ENCODE data around the gene DRC1.

DRC1 gene

DNA sequence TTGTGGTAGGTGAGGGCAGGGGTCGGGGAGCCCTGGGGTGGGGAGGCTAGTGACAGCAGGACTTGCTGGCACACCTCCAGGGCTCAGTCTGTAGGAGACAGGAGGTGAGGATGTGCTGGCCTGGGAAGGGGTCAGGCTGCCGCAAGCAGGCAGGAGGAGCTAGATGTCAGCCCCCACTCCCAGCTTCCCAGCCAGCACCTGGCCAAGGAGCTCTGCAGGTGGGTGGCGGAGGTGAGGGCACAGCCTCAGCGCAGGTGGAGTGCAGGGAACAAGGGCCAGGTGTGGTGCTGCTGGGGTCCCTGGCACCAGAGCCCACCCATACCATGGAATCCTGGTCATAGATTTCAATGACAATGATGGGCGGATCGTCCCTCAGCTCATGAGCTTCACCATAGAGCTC is 73.3 kb downstream of the DRC1 start:
- no peak overlapping the region for H3K27ac ChIP-seq
- TF ChIP-seq, protein P1, sequence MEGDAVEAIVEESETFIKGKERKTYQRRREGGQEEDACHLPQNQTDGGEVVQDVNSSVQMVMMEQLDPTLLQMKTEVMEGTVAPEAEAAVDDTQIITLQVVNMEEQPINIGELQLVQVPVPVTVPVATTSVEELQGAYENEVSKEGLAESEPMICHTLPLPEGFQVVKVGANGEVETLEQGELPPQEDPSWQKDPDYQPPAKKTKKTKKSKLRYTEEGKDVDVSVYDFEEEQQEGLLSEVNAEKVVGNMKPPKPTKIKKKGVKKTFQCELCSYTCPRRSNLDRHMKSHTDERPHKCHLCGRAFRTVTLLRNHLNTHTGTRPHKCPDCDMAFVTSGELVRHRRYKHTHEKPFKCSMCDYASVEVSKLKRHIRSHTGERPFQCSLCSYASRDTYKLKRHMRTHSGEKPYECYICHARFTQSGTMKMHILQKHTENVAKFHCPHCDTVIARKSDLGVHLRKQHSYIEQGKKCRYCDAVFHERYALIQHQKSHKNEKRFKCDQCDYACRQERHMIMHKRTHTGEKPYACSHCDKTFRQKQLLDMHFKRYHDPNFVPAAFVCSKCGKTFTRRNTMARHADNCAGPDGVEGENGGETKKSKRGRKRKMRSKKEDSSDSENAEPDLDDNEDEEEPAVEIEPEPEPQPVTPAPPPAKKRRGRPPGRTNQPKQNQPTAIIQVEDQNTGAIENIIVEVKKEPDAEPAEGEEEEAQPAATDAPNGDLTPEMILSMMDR (conservative IDR thresholded peaks at IDR 0.05): no peak

DNA sequence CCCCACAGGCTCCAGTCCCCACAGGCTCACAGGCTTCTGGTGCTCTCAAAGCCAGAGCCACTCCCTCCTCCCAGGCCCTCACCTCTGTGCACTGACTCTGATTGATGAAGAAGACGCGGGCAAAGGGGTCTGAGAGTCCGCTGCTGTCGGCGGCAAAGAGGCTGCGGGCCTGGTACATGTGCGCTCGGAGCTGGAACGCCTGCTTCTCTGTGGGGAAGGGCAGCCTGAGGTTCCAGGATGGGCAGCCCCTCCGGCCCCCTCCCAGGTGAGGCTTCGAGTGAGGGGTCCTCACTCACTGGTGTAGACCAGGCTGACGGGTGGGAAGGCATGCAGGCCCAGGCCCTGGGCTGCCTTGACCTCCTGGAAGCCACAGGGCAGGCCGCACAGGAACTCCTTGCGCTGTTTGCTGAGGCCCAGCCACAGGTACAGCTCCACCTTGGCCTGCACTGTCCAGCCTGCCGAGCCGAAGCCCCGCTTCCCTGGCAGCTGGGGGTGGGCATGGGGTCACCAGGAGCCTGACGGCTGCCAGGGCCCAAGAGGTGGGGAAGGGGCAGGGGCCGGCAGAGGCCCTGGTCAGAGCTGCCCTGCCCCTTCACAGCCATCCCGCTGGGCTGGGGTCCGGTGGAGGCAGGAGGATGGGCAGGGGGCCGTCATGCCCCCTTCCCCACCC is 74.2 kb downstream of the DRC1 start:
- TF ChIP-seq, protein P1 (conservative IDR thresholded peaks at IDR 0.05): no peak
- no peak overlapping the region for H3K27ac ChIP-seq

DNA sequence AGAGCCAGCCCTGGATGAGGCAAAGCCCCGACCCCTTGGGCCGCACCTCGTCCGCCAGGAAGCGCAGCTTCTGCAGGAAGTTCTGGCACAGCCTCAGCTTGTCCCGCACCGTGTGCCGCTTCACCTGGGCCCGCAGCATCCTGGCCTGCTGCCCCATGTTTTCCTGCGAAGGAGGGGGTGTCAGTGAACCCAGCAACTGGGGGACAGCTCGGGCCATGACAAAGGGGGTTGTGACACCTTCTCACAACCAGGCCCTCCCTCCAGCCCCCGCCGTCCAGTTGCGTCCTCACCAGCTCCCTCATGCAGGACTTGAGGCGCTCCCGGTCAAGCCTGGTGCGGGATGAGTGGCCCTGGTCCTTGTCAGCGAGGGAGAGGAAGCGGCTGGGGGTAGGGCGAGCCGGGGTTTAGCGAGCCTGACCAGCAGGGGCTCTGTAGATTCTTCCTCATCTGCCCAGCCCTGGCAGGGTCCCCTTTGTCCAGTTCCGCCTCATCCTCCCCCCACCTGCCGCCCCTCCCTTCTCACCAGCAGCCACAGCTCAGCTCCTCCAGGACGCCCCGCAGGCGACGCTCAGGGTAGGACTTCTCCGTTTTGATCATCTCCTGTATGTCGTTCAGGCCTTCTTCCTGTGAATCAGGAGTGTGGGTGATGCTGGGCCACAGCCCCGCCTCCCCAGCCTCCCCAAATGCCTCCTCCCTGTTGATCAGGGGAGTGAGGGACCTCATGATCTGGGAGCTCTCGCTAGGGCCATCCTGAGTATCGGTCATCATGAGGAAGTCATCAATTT is 75.6 kb downstream of the DRC1 start:
- TF ChIP-seq, protein P1 (conservative IDR thresholded peaks at IDR 0.05): no peak
- no peak overlapping the region for H3K27ac ChIP-seq

DNA sequence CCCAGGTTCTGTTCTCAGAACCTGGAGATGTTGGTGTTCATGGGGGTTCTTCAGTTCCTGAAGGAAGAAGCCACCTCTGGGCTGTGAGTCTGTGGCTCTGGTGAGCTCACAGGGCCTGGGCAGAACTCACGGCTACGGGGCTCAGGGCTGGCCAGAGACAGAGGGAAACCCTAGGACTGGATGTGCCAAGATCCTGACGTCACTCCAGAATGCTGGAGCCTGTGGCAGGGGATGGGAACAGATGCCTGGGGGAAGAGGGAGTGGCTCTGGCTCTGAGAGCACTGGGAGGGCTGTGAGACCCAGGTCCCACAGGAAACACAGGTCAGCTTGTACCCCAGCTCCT is 76.2 kb downstream of the DRC1 start, which contains the start of gene OTOF:
TSS of gene OTOF (minus strand) at position 214 of the 343 bp plus-strand sequence.
- no peak within 1 kb of the TSS for H3K27ac ChIP-seq
- TF ChIP-seq, protein P1 (conservative IDR thresholded peaks at IDR 0.05): no peak

DNA sequence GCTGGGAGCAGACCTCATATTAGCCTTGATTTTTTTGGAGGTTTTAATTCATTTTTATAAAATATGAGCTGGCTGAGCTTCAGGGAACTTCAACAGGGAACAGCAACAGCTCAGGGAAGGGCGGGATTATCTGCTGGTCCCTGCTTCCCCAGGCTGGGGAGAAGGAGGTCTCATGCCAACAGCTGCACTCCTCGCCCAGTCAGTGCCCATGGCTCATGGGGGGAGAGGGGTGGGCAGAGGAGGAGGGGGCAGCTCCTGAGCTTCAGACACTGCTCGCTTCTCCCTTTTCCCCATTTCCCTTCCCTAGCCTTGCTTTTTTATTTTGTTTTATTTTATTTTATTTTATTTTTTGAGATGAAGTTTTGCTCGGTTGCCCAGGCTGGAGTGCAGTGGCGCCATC is 76.6 kb downstream of the DRC1 start:
- H3K27ac ChIP-seq: no peak overlapping the region
- TF ChIP-seq, protein P1 (conservative IDR thresholded peaks at IDR 0.05): no peak

DNA sequence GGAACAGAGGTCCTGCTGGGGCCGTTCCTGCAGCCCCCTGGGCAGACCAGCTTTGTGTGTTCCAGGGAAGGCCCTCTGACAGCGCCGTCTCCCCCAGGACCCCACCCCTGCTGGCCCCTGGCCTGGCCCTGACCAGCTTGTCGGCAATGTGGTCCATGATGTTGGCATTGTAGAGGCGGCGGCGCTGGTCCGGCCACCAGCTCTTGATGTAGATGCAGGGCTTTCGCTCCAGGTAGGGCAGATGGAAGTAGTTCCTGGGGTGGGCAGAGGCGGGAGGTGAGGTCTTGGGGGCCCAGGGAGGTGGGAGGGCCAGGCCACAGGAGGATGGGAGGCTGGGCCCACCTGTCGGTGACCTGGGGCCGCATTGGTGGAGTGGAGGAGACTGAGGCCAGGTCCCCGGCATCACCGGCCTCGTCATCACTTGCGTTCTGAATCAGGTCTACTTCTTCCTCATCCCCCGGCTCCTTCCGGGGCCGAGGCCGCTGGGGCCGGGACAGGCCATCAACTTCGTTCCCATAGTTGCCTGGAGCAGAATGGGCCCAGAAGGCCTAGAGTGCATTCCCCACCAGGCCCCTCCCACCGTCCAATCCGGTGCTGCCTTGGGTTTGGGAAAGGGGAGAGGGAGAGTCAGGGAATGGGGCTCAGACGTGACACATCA is 77.5 kb downstream of the DRC1 start:
- H3K27ac ChIP-seq: no peak overlapping the region
- TF ChIP-seq, protein P1 (conservative IDR thresholded peaks at IDR 0.05): no peak

Data from VCaP (cell line).